HG03520 (cell line): ENCODE measurements around the gene CDK2AP2.
"Not testable (repeated sequence)": the region's sequence is repeated elsewhere in the genome, so short reads cannot be mapped to it uniquely, and the experiment has no call there.

ENCODE experiments used
- ATAC-seq: cut with Tn5 transposase; IDR thresholded peaks from one replicate; pipeline ENCODE4 v1.9.1; 2021; ENCODE audit warnings: mild to moderate bottlenecking, moderate library complexity; ENCODE audit not compliant: unreplicated experiment

The CDK2AP2 gene

DNA sequence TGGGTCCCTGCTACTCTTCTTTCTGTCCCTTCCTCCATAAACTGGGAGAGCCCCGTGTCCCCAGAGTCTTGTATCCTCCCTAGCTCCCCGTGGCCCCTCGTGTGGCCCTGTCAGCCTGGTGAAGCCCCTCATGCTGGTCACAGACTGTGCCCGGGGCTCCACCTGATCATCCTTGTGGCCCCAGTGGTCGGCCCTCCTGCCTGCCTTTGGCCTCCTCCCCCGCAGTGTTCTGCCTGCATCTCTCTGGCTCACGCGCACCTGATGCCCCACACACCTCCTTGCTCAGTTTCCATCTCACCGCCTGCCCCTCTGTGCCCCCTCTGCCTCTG is 16.5 kb upstream of the CDK2AP2 start:
- no peak for ATAC-seq

DNA sequence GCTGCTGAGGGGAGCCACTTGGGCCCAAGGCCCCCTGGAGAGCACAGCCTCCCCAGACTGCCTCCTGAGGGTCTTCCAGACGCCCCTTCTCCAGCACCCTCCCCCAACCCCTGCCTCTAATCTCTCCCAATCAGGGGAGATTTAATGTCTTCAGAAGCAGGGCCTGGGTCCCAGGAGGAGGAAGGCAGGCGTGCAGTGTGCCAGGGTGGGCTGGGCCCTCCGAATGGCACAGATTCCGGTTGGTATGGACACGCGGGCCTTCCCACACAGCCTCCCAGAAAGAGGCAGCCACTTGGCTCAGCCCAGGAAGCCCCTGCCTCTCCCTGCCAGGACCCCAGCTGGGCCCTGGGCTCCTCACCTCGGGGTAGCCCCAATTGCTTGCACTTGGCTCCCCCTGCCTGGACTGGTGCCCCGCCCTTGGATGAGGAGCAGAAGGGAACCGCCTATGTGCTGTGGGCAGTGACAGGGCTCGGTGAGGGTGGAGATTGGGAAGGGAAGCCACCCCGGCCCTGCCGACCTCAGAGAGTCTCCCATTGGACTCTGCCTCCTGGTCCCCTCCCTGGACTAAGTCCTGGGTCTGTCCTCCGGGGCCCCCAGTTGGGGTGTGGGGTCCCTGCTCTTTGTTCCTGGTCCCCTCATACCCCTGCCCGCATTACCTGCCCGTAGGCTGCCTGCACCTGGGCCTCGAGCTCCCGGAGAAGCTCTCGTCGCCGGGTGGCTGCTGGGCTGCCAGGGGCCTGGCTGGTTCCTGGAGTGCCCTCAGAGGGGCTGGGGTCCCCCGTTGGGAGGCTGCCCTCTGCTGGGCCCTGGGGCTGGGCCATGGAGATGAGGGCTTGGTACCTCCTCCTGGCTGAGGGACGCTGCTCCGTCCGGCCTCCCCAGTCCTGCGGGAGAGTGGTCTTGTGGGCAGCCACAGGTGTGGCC is 15.9 kb upstream of the CDK2AP2 start:
- no peak for ATAC-seq

DNA sequence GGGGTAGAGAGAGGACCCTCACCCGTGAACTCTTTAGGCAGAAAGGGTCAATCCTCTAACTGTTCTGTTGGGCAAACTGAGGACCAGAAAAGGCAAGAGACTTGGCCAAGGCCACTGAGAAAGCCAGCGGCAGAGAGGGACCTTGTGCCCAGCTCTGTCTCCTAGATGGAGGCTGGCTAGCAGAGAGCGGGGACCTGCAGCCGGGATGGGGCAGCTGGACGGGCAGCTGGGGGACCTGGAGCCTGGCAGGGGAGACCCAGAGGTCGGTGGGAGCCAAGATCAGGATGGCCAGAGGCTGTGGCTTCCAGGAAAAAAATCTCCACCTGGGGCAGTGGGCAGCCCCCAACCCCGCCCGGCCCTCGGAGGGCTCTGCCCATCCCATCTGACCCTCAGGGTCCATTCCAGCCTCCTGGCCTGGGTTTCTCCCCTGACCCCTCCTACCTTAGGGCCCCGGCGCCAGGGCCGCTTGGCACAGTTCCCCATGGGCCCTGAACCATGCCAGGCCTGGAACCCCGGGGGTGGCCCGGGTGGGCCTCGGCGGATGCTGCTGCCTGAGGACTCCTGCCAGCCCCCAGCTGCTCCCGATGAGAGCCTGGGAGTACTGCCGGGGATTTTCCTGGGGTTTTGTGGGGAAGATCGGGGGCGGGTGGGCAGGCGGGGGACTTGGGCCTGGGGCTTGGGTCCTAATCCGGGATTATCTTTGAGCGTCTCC is 15.0 kb upstream of the CDK2AP2 start, which contains the start of gene CABP2:
TSS of gene CABP2 (minus strand) at position 603 of the 712 bp plus-strand sequence. CDS start at position 483, 120 bp downstream.
- ATAC-seq = no peak

DNA sequence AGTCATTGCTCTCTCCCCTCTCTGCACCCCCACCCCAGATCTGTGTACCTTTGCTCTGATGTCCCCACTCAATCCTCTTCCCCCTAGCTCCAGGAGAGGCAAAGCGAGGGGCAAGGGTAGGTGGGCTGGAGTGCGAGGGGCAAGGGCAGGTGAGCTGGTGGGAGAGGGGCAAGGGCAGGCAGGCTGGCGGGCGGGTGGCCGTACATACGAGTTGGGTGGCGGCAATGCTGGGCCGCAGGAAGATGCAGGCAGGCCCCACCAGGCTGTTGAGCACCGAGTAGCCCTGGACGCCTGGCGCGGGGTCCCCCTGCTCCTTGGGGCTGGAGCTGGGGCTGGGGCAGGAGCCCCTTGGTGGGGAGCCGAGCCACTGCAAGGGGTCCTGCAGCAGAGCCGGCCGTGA is 14.4 kb upstream of the CDK2AP2 start:
- ATAC-seq = no peak

DNA sequence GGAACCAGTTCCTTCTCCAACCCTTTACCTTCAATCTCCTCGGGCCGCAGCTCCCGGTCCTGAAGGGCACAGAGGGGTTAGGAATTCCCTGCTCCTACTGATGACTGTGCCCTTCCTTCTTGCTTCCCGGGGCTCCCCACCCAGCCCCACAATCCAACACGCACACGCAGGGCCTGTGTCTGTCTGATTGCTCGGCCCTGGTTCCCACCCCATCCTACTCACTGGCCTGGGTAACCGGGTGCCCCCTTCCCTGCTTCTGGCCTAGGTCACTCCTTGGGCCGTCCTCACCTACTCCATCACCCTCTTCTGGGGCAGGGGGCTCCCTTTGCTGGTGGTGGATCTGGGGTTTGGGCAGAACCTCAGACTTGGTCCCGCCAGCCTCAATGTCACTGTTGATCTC is 14.0 kb upstream of the CDK2AP2 start:
- ATAC-seq = no peak

DNA sequence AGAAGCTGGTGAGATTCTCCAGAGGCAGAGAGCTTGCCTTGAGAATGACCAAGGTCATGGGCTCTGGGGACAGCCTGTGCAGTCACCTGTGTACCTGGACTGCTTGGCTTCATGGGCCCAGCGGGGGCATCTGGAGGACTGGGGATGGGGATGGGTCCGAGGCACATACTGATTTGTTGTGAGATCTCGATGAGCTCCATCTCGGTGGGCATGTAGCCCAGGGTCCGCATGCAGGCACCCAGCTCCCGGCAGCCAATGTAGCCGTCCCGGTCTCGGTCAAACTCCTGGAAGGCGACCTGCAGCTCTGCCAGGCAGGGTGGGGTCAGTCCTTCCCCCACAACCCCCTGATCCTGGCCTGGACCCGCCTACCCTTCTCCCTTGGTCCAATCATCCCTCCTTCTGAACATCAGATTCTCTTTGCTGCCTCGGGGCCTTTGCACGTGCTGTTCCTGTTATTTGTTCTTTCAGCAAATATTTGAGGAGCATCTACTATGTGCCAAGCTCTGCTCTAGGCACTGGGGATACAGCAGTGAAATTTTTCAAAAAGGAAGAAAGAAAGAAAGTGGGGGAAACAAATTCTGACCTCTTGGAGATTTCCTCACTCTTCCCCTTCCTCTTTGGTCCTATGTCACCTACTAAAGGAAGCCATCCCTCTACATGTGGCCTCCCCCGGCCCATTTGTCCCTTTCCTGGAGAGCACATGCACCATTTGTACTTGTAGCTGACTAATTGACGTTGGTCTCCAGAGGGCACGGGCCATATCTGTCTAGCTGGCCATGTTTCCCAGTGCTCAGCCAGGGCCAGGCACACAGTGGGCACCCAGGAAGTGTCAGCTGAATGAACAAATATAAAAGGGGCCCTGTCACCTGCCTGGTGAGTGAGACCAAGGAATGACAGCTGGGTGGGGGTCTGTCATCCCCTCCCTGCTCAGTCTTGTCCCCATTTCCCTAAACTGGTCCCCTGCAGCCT is 13.2 kb upstream of the CDK2AP2 start:
- ATAC-seq = no peak

DNA sequence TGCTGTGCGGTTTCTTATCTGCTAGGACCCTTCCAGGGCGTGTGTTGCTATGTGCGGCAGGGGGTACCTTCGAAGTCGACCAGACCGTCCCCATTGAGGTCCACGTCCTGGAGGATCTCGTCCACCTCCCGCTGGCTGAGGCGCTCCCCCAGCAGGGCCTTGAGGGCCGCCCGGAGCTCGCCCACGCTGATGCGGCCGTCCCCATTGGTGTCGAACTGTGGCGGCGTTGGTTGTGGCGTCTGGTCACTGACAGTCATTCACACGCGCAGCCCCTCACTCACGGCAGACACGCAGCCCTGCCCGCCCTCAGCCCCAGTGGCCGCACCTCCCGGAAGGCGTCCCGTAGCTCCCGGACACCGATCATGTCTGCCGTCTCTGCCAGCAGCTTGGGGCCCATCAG is 11.8 kb upstream of the CDK2AP2 start:
- no peak for ATAC-seq

DNA sequence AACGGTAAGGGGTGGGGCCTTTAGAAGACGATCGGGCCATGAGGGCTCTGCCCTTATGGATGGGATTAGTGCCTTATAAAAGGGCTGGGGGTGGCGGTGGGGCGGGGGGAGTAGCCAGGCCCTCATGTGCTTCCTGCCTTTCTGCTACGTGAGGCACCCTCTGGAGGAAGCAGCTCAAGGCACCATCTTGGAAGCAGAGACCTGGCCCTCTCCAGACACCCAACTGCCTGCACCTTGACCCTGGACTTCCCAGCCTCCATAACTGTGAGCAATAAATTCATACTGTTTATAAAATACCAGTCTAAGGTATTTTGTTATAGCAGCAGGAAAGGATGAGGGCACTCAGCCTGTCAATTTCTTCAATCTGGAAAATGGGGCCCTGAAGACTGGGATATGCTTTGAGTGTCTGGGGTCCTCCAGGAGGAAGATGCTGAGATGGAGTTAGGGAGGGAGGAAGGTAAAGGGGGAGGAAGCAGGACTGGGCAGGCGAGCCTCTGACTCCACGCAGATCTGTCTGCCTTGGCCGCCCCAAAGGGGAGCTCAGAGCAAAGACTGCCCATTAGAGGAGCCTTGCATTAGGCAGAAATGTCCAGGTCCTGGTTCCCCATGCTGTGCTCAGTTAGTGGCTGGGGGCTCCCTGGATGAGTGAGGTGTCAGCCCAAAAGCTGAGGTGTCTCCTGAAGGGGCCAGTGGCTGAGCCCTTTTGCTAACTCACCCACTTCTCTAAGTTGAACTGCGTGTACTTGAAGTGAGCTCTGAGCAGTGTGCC is 10.0 kb upstream of the CDK2AP2 start:
- ATAC-seq = no peak

DNA sequence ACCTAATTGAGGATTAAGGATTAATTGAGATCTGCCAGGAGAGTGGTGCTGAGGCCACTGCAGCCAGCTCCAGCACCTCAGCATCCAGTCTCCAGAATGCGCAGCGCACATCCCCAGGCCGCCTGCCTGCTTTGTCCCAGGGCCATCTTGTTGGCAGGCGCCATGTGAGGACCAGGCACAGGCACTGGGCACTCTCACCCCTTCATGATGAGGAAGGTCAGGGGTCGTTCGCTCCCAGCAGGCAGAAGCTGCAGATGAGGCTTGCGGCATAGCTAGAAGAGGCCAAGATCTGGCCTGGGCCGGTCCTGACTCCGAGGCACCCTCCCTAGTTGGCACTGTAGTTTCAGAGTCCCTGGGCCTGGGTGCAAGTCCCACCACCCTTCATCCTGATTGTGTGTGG is 8.8 kb upstream of the CDK2AP2 start:
- ATAC-seq = no peak

DNA sequence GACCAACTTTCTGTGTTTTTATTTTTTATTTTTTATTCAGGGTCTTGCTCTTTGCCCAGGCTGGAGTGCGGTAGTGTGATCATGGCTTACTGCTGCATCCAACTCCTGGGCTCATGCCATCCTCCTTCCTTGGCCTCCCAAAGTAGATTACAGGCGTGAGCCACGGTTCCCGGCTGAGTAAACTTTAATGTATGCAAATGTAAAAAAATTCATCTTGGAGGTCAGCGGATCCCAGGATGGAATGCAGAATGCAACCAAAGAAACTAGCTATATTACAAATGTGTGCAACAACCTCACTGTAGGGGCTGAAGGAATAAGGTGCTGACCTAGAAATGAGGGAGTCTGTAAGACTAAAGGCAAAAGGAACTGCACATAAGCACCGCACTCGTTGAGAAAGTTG is 6.2 kb upstream of the CDK2AP2 start:
- no peak for ATAC-seq

DNA sequence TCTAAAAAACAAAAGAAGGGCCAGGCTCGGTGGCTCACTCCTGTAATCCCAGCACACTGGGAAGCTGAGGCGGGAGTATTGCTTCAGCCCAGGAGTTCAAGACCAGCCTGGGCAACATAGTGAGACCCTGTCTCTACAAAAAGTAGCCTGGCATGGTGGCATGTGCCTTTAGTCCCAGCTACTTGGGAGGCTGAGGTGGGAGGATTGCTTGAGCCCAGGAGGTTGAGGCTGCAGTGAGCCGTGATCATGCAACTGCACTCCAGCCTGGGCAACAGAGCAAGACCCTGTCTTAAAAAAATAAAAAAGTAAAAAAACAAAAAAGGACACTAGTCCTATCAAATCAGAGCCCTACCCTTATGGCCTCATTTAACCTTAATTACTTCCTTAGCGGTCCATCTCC is 3.6 kb upstream of the CDK2AP2 start:
- not testable (repeated sequence) for ATAC-seq

DNA sequence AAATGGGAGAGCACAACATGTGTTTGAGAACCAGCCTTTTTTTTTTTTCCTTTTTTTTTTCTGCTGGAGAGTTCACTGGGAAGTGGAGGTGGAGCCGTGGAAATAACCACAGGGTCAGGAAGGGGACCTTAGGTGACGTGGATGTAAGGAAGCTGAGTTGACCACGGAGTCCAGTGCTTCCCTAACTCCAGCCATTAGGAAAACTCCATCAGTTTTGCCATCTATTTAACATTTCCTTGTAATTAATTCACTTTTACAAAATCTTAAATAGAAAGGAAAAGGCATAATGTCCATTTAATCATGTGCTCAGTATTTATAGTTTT is 2.0 kb upstream of the CDK2AP2 start:
- ATAC-seq = no peak

DNA sequence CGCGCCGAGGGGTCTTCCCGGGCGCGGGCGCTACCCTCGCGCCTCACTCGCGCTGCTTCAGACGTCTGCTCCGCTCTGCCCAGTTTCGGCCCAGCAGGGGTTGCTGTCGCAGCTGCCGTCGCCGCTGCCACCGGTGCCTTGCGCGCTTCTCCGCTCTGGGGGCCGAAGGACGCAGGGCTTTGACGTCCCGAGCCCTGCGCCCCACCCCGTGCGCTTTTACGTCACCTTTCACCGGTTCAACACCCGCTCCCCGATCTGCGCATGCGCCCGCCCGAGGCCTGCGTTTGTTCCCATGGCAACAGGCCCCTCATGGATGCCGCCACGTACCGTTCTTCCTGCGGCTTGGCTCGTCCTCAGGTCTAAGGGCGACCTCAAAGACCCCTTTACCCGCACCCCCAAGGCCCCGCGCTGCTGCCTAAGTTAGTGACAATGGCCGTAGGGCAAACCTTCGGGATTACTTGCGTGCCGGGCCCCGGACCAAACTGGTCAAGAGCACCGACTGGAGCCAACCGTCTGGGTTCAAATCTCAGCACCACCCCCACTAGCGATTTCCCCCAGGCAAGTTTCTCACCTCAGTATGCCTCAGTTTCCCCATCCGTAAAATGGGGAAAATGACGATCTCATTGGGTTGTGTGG is 642 bp upstream of the CDK2AP2 start:
- ATAC-seq = peak; percentile 33

DNA sequence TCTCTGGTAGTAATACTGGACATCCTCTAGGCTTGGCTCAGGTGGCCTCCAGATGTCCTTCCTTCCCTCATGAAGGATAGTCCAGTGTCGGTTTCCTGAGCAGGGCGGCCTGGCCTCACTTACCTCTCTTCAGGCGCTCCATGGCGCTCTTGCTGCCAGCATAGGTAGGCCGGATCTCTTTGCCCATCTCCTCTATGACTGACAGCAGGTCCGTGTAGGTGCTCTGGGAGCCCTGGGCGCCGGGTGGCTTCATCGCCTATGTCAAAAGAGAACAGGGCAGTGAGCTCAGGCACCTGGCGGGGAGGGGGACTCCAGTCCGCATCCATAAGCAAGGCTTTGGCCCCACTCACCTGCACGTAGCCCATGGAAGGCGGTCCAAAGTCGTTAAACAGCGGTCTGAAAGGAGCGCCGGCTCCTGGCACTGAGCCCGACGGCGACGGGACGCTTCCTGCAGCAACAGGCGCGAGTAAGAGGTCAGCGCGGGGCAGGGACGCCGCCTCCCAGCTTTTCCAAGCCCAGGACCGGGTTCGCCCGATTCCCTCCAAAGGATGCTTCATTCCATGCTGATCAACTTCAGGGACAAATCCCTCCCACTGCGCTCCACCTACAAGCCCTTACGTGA is 609 bp downstream of the CDK2AP2 start:
- ATAC-seq = no peak

DNA sequence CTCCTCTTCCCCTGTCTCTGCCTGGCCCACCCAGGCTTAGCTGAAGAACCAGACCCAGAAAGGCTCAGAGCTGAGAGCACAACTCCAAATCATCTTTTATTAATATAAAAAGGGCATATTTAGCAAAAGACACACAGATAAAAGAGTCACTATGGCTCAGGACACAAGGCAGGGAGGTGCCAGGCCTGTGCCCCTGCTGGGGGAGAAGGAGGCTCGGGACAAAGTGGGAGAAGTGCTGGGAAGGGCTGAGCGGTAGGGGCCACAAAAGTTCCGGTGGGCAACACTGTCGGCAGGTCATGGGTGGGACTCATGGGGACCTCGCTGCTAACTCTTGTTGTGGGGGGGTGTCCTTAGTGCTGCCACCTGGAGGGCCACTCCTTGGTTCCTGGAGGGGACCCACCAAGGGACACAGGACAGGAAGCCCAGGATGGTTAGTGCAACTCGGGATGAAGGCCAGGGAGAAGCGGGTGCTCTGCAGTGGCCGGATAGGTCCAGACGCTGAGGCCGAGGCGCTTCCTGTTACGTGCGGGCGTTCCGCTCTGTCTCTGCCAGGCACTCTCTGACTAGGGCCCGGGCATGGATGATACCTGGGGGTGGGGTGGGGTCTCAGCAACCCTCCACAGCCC is 1.4 kb downstream of the CDK2AP2 start:
- ATAC-seq = no peak

DNA sequence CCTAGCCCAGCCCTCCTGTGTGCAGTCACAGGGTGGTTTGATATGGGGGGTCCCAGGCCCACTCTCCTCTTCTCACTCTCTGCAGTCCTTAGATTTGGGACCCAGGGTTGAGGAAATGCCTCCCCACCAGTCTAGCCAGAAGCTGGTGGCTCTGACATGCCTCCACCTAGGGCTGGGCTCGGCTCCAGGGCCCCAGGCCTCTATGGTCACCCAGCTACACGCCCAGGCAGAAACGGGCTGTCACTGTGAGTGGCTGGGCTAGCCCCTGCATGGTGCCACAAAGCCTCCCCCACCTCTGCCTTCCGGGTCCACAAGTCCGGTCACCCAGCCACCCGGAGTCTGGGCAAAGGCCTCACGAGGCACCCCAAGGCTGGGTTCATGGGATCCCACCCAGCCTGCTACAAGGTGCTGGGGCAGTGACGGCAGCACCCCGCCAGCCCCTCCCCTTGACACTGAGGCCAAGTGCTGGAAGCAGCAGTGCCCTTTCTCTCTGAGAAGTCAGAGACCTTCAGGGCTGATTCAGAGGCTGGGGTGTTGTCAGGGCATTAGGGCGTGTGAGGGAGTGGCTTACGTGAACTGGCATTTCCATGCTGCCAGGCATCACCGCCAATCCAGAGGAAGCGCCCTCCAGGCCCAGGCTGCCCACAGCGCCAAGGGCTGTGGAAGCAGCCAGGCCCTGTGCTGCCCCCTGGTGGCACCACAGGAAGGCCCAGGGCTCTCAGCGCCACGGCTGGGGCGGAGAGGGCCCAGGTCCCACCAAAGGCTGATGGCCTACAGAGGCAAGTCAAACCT is 2.2 kb downstream of the CDK2AP2 start:
- no peak for ATAC-seq

DNA sequence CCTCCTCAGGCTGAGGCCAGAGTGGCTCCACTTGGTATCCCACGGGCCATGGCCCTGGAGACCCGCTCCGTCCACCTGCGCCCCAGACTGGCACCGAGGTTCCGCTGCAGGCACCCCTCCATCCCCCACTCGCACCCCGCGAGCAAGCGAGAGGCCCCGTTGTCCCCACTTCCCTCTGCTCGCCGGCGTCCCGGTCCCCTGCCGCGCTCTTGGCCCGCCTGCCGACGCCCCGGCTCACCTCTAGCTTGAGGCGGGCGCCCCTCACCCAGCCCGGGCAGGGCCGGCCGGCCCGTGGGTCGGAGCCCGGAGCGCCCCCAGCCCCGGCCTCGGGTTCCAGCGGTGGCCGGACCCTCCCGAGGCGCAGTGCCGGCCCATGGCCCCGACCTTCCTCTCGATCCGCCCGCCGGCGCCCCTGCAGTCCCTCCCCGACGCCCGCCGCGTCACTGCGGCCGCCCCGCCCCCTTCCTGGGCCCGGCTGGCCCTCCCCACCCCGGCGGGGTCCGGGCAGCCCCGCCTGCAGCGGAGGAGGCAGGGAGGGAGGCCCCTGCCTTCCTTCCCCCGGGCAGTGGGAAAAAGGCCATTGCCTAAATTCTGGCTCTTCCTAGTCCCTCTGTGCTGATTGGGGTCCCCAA is 2.9 kb downstream of the CDK2AP2 start, which contains the start of gene PITPNM1:
TSS of gene PITPNM1 (minus strand) at position 414 of the 632 bp plus-strand sequence. CDS start 1,183 bp downstream, outside the sequence.
- ATAC-seq = no peak
